ENCODE results near the gene CFAP46.

GRCh38 chr10:132829403-132829802, 113.0 kb downstream of the CFAP46 start:
- no peak for TF ChIP-seq ZNF331 (CRISPR knock-in tag; IDR thresholded peaks at IDR 0.05; ENCODE audit: low read depth)
- TF ChIP-seq EZH2phosphoT487 (IDR thresholded peaks at IDR 0.05; ENCODE audit: unreplicated experiment) = no peak
- no peak for TF ChIP-seq JUNB (IDR thresholded peaks at IDR 0.05; ENCODE audit: unreplicated experiment)
- TF ChIP-seq CTCF (conservative IDR thresholded peaks at IDR 0.05; ENCODE audit: low read depth in 2 of 2) = no peak
- TF ChIP-seq POLR2AphosphoS5 (IDR thresholded peaks at IDR 0.05; ENCODE audit: low read depth) = no peak
- no peak for TF ChIP-seq EZH2 (IDR thresholded peaks at IDR 0.05; ENCODE audit: low read depth, unreplicated experiment)
- no peak for TF ChIP-seq ZNF462 (CRISPR knock-in tag; IDR thresholded peaks at IDR 0.05)
- TF ChIP-seq REST (IDR thresholded peaks at IDR 0.05; ENCODE audit: unreplicated experiment) = no peak
